Prostate gland (tissue), 1 donor: Measurements from ENCODE around the gene PF4V1.

ENCODE experiments used
- POLR2A ChIP-seq: fragments of 450-650 bp; IDR thresholded peaks from one replicate; pipeline ENCODE4 v1.6.1; 2016; ENCODE audit warnings: antibody characterized with exemption, mild to moderate bottlenecking
- POLR2AphosphoS5 ChIP-seq: sonication (generic); formaldehyde crosslinking; IDR thresholded peaks from one replicate; pipeline ENCODE4 v1.6.1; 2017; ENCODE audit warnings: antibody characterized with exemption

DNA sequence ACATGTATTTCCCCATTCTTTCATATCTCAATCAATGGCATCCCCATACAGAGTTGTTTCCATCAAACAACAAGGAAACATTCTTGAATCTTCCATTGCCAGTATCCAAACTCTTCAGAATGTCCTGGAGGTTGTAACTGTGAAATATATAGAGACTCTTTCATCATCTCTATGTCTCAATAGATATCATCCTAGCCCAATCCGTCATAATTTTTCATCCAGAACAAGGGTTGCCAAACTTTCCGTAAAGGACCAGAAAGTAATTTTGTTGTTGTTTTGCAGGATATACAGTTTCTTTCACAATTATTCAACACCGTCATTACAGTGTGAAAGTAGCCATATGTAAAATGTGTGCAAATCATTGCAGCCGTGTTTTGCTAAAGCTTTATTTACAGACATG, 31.8 kb upstream of the PF4V1 start:
- TF ChIP-seq POLR2A (no peak), POLR2AphosphoS5 (no peak)
